Stimulated activated naive CD8-positive, alpha-beta T cell treated with anti-CD3 and anti-CD28 coated beads, Interleukin-15, Interleukin-2, amounts not matched to agents 100 ng/mL and 50 ng/mL, for 24 hours (primary cell): ENCODE data around the gene RPL36.
"Not testable (repeated sequence)": the region's sequence is repeated elsewhere in the genome, so short reads cannot be mapped to it uniquely, and the experiment has no call there.

Experiments used
- H3K27ac Mint-ChIP-seq: one replicate; pipeline ENCODE4 v1.8.0; 2021; ENCODE audit warnings: mild to moderate bottlenecking, mixed read lengths
- H3K27me3 Mint-ChIP-seq: one replicate; pipeline ENCODE4 v1.8.0; 2021; ENCODE audit warnings: mixed read lengths
- H3K36me3 Mint-ChIP-seq: one replicate; pipeline ENCODE4 v1.8.0; 2021; ENCODE audit warnings: low read depth, mixed read lengths
- H3K4me1 Mint-ChIP-seq: one replicate; pipeline ENCODE4 v1.8.0; 2021; ENCODE audit warnings: low read depth, mixed read lengths
- H3K4me3 Mint-ChIP-seq: one replicate; pipeline ENCODE4 v1.8.0; 2021; ENCODE audit warnings: mild to moderate bottlenecking, mixed read lengths
- H3K9me3 Mint-ChIP-seq: one replicate; pipeline ENCODE4 v1.8.0; 2021; ENCODE audit warnings: mixed read lengths

The RPL36 gene

DNA sequence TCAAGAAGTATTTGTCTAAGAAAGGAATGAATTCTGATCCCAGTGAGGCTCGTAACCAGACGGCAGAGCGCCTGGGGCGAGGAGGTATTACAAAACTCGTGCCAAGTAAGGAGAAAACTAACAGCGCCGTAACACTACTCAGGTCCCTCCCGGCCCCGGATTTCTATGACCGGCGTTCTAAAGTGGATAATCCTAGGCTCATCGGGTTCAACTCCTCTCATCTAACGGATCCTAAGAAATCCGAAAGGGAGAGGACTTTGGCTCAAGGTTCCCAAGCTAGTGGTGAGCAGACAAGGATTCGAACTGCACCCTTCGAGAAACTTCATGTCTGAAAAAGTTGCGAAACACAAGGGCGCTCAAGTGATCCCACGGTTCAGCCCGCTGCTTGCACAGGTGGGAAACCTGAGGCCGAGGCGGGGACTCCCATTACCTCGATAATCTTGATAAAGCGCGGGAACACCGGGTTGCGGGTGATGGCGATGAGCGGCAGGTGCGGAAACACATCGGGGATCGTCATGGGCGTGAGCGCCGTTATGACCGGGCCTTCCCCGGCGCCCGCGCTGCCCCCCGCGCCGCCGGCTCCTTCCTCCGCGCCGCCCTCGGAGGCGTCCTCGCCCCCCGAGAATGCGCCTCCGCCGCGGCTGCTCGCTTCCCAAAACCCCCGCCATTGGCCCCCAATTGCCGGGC lies 29.3 kb downstream of the RPL36 start:
- Mint-ChIP-seq H3K4me1 (peaks cover 43% of the 10 kb centered on the region), H3K9me3 (no peaks in the 10 kb centered on the region), H3K27ac (peak overlapping the region; percentile 99), H3K36me3 (peaks cover 30% of the 10 kb centered on the region), H3K27me3 (no peaks in the 10 kb centered on the region), H3K4me3 (peak overlapping the region; percentile 98)

DNA sequence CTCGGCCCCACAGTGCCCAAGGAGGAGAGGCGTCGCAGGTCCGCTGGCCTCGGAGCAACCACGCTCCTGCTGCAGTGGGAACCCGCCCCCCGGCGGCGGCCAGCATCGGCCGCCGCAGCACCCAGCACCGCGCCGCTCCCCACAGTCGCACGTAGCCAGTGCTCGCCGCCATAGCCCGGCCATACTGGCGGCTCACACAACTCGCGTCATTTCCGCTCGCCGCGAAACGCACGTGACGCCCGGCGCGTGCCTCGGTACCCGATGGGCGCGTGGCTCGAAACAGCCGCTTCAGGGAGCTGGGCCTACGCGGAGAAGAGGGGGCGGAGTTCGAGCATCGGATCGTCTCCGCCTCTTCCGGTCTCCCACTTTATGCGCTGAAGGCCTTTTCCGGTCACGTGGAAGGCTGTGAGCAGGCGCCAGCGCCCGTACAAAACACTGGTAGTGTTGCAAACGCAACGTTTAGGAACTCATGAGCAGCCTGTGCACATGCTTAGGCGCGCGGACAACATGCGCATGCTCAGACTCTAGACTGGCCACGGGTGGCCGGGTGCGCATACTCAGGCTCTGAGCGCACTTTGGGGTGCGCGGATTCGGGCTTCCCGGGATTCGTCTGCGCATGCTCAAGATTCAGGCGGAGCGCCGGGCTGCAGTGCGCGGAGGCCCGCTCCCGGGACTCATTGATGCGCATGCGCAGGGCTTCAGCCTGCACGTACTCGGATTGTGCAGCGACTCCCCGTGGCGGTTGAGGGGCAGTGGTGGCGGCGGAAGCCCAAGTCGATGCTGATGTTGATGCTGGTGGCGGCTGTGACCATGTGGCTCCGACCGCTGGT lies 30.1 kb downstream of the RPL36 start, which contains the start of the genes CATSPERD and LONP1:
TSS of gene CATSPERD (plus strand) at position 677 of the 830 bp plus-strand sequence. CDS start at position 778, 101 bp downstream.
TSS of gene LONP1 (minus strand) at position 186 of the 830 bp plus-strand sequence. CDS start at position 172, 14 bp downstream.
- peak within 1 kb of the TSS; percentile 98 for H3K4me3 Mint-ChIP-seq
- peak within 1 kb of the TSS; percentile 99 for H3K27ac Mint-ChIP-seq
- peaks cover 30% of the 10 kb centered on the region for H3K36me3 Mint-ChIP-seq
- peaks cover 43% of the 10 kb centered on the region for H3K4me1 Mint-ChIP-seq
- H3K27me3 Mint-ChIP-seq, result no peaks in the 10 kb centered on the region
- no peaks in the 10 kb centered on the region for H3K9me3 Mint-ChIP-seq

DNA sequence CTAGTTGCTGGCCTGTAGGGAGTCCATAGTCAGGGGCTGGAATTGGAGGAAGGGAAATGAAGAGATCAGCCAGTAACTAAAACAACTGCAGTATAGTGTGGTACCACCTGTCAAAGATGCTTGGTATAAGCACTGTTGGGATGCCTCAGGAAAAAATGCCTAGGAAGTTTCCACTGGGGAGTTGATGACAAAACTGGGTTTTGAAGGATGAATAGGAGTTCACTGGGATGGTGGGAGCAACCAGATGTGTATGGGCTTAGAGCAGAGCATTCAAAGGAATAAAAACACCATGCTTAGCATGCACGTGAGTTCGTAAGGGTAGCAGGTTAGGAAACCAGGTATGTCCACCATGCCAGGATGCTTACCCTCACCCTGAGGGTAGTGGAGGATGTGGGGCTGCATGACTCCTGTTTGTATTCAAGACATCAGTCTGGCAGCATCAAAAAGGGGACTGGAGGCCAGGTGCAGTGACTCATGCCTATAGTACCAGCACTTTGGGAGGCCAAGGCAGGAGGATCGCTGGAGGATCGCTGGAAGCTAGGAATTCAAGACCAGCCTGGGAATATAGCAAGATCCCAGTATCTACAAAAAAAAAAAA lies 37.5 kb downstream of the RPL36 start:
- Mint-ChIP-seq H3K27me3 (no peaks in the 10 kb centered on the region), H3K4me1 (no peaks in the 10 kb centered on the region), H3K36me3 (no peaks in the 10 kb centered on the region), H3K9me3 (no peaks in the 10 kb centered on the region), H3K4me3 (no peak overlapping the region), H3K27ac (no peak overlapping the region)

DNA sequence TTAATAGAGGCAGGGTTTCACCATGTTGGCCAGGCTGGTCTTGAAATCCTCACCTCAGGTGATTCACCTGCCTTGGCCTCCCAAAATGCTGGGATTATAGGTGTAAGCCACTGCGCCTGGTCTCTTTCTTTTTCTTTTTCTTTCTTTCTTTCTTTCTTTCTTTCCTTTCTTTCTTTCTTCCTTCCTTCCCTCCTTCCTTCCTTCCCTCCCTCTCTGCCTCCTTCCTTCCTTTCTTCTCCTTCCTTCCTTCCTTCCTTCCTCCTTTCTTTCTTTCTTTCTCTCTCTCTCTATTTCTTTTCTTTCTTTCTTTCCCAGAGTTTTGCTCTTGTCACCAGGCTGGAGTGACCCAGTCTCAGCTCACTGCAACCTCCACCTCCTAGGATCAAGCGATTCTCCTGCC lies 43.1 kb downstream of the RPL36 start:
- not testable (repeated sequence) for H3K4me1 Mint-ChIP-seq, H3K4me3 Mint-ChIP-seq, H3K9me3 Mint-ChIP-seq, H3K36me3 Mint-ChIP-seq, H3K27ac Mint-ChIP-seq, H3K27me3 Mint-ChIP-seq

DNA sequence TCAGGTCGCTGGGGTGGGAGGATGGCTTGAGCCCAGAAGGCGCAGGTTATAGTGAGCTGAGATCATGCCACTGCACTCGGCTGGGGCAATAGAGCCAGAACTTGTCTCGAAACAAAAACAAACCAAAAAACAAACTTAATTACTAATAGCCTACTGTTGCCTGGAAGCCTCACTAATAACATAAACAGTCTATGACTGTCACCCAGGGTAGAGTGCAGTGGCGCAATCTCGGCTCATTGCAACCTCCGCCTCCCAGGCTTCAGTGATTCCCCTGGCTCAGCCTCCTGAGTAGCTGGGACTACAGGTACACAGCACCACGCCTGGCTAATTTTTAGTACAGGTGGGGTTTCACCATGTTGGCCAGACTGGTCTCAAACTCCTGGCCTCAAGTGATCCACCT lies 48.3 kb downstream of the RPL36 start:
- Mint-ChIP-seq H3K4me3 (no peak overlapping the region), H3K27ac (no peak overlapping the region)

More for the DNA sequence above, 48.3 kb downstream of the RPL36 start:
- H3K36me3 Mint-ChIP-seq, result no peaks in the 10 kb centered on the region
- no peaks in the 10 kb centered on the region for H3K9me3 Mint-ChIP-seq
- H3K4me1 Mint-ChIP-seq, result no peaks in the 10 kb centered on the region
- H3K27me3 Mint-ChIP-seq, result peaks cover 7% of the 10 kb centered on the region
